Measurements from ENCODE around the gene HUS1.

HUS1 gene

GRCh38 chr7:47915616-47915976 lies 63.8 kb downstream of the HUS1 start:
- DNase-seq, result no peak

GRCh38 chr7:47914717-47915615 lies 64.4 kb downstream of the HUS1 start:
- DNase-seq, result no peak
